Activated naive CD4-positive, alpha-beta T cell treated with anti-CD3 and anti-CD28 coated beads, Interleukin-2, amount 50 U/mL, for 16 hours (primary cell): ENCODE measurements around the gene UGCG.
A peak's percentile ranks its signal among the peaks of the same experiment; 100 is the strongest.
"Not testable (repeated sequence)": the region's sequence is repeated elsewhere in the genome, so short reads cannot be mapped to it uniquely, and the experiment has no call there.

ENCODE experiments used
- DNase-seq: peaks from one replicate; pipeline ENCODE4 v3.0.0-alpha.2; 2020

Gene UGCG

GRCh38 chr9:111891910-111892499 is 4.6 kb upstream of the UGCG start:
- DNase-seq = no peak

- DNase-seq = no peak
Measured at GRCh38 chr9:111896942-111897600, 457 bp downstream of the UGCG start.

GRCh38 chr9:111897601-111898137 is 1.1 kb downstream of the UGCG start:
- no peak for DNase-seq

DNA sequence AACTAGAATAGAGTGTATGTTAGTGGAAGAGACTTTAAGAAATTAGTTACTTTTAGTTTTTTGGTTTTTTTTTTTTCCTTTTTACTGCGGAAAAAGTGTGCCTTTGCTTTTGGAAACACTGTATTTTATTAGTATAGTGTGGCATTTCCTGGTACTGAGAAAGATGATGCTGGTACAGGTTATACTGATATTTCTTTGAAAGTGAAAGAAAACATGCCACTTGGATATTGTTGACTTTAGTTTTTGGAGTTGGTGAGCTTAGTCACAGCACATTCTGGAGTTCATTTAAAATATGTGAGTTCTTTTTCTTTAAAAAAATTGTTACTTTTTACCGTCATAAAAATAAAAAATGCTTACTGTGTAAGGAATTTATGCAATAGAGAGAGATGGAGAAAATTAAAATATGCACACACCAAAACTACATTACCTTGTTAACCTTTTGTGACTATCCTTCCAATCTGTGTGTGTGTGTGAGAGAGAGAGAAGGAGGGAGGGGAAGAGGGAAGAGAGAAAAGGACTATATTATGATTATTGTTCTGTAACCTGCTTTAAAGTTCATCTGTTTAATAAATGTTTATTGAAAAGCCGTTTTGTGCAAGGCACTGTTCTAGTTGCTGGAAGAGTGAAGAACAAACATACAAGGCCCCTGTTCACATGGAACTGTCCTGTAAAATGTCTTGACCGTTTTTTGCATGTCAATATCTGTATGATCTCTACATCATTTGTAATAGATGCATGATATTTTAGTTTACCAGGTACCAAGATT is 1.9 kb downstream of the UGCG start:
- DNase-seq = no peak

- DNase-seq = no peak
Measured at GRCh38 chr9:111900151-111900857, 3.7 kb downstream of the UGCG start.

GRCh38 chr9:111900858-111901612 is 4.4 kb downstream of the UGCG start:
- no peak for DNase-seq

GRCh38 chr9:111902391-111903139 is 6.0 kb downstream of the UGCG start:
- no peak for DNase-seq

DNA sequence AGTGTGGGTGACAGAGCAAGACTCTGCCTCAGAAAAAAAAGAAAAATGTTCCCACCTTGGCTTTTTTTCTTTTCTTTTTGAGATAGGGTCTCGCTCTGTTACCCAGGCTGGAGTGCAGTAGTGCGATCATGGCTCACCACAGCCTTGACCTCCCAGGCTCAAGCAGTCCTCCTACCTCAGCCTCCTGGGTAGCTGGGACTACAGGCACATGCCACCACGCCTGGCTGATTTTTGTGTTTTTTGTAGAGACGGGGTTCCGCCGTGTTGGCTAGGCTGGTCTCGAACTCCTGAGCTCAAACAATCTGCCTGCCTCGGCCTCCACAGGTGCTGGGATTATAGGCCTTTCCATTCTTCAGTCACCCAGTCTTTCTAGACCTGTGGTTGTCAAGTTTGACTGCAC is 6.9 kb downstream of the UGCG start:
- DNase-seq = not testable (repeated sequence)

GRCh38 chr9:111904026-111904425 is 7.4 kb downstream of the UGCG start:
- no peak for DNase-seq

GRCh38 chr9:111904891-111905291 is 8.3 kb downstream of the UGCG start:
- DNase-seq = no peak

DNA sequence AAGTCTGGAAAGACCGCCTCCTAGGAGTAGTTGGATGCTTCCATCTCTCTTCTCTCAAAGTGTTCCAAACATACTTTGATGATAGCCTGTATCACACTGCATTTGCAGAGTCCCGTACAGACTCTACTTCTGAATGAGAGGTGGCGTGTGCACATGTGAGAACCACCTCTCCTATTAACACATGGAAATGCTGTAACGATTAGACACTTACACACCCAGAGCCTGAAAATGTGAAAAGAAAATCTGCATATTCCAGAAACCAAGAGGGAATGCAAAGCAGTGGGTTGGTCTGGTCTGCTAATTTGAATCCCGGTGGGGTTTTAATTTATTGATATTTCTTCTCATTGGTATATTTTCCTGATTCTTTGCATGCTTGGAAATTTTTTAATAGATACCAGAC is 10.5 kb downstream of the UGCG start:
- DNase-seq = no peak

- DNase-seq = no peak
Measured at GRCh38 chr9:111909444-111909843, 12.8 kb downstream of the UGCG start.

DNA sequence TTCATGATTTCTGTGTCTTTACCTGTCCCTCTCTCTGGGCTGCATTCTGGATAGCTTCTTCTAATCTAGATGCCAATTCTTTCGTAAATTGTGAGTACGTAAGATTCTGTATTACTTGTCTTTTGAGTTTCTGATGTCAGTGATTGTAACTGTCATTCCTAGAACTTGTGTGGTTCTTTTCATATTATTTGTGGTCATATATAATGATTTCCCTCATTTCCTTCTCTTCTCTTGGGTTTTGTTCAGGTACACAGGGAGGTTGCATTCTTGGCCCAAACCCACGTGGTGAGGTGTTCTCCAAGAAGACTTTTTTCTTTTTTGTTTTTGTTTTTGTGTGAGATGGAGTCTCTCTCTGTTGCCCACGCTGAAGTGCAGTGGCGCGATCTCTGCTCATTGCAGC is 13.8 kb downstream of the UGCG start:
- DNase-seq = peak; percentile 14

GRCh38 chr9:111913159-111913558 is 16.5 kb downstream of the UGCG start:
- DNase-seq = no peak

DNA sequence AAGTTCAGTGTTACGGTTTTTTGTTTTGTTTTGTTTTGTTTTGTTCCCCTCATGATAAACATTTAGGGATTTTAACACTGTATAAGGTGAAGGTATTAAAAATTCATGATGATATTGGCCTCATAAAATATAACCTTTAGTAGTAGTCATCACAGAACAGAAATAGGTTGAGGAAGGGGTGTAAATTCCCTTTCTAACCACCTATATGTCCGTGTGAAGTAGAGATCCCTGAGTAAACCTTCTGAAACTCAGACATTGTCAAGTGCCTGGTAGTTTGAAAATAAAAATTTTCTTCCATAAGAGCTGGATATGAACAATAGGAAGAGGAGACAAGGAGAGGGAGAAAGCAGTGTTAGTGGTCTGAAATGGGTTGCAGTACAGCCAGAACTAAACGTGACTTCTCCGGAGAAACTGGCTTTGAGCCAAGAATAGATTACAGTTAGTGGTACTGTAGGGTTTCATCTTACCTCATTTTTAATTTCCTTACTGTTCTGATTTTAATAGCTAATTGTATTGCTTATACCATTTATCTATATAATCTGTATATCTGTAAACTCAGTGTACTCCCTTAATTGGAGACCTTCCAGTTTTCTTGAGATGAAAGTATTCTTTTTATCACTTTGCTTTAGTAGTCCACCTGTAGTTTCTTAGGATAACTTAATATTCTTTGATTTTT is 18.3 kb downstream of the UGCG start:
- DNase-seq = no peak

DNA sequence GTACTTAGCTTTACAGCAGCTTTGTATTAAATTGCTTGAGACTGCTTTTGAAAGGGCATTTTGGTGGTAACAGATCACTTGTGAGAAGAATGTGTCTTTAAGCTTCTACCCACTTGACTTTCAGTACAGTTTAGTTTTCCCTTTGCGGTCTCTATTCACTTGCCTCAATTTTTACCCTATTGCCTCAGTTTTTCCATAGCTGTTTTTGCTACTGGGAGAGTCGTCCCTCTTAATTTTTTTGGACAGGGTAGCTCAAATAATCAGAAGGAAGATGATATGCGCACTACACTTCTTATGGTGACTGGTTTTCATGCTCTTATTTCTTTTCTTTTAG is 18.8 kb downstream of the UGCG start:
- no peak for DNase-seq

GRCh38 chr9:111916234-111916645 is 19.6 kb downstream of the UGCG start:
- peak; percentile 48 for DNase-seq

DNA sequence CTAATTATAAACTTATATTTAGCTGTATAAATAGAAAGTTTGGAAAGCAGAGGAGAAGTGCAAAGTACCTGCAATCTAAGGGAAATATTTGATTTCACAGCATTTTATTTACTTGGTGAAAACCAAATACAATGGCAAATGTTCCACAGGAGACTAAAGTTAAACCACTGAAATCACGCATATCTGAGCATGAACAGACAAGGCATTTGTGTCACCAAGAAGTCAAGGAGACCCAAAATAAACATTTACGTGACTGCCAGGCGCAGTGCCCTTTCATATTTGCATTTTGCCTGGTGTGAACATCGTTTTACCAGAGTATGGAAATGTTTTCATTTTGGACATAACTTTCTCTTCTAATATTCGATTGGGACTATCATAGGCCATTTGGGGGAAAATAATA is 20.6 kb downstream of the UGCG start:
- no peak for DNase-seq

DNA sequence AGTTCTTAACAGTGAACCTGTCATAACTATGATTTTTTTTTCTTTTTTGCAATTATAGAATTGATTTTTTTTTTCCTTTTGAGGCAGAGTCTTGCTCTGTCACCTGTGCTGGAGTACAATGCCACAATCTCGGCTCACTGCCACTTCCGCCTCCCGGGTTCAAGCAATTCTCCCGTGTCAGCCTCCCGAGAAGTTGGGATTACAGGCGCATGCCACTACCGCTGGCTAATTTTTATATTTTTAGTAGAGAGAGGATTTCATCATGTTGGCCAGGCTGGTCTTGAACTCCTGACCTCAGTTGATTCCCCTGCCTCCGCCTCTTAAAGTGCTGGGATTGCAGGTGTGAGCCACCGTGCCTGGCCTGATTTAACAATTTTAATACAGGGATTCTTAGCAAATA is 21.4 kb downstream of the UGCG start:
- DNase-seq = no peak

GRCh38 chr9:111919875-111920274 is 23.3 kb downstream of the UGCG start:
- DNase-seq = no peak

DNA sequence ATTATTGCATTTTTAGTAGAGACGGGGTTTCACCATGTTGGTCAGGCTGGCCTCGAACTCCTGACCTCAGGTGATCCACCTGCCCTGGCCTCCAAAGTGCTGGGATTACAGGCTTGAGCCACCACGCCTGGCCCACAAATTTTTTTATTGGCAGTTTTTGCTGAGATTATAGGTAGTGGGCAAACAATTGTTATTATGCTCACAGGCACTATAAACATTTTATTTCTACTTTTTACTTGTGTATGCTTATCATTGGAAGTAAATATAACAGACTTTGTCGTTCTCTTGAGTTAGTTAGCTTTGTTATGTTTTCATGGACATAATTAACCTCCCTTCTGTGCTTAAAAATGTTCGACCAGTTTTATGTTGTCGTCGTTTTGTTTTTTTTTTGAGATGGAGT is 23.9 kb downstream of the UGCG start:
- no peak for DNase-seq
